Endometrial microvascular endothelial cells (primary cell): ENCODE measurements around the gene PUS1. TPM values are rescaled to one million over a fixed set of nuclear protein-coding genes. Genes with fewer than 3 reads are reported as not detected.
"Not testable (repeated sequence)": the region's sequence is repeated elsewhere in the genome, so short reads cannot be mapped to it uniquely, and the experiment has no call there.

ENCODE experiments used
- in situ Hi-C: cut with HindIII; loops from 2 replicates; pipeline ENCODE4 v1.10.0; 2017; ENCODE audit warnings: low sequenced_read_pairs, low pct_unique_long_range_greater_than_20kb; ENCODE audit errors: inconsistent ontology term
- total RNA-seq: library from RNA; depleted of rRNA; stranded (reverse); fragments of >200 nt; gene quantifications from one replicate; pipeline ENCODE4 v1.2.3, GENCODE V29; 2015; ENCODE audit errors: inconsistent ontology term

The PUS1 gene
- total RNA-seq, 1 donor from 2014 or later: 27.0 TPM

DNA sequence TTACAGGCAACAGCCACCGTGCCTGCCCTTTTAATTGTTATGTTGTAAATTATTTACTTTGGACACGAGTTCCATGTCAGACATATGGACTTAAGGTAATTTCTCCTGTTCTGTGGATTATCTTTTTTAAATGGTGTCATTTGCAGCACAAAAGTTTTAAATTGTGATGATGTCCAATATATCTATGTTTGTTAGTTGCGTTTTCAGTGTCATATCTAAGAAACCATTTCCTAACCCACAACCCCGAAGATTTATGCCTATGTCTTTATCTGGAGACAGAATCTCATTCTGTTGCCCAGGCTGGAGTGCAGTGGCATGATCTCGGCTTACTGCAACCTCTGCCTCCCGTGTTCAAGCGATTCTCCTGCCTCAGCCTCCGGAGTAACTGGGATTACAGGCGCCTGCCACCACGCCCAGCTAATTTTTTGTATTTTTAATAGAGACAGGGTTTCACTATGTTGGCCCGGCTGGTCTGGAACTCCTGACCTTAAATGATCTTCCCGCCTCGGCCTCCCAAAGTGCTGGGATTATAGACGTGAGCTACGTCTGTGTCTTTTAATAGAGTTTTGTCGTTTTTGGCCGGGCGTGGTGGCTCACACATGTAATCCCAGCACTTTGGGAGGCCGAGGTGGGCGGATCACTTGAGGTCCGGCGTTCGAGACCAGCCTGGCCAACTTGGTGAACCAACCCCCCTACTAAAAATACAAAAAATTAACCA, 19.8 kb downstream of the PUS1 start:
- in situ Hi-C loops: not testable (repeated sequence)

DNA sequence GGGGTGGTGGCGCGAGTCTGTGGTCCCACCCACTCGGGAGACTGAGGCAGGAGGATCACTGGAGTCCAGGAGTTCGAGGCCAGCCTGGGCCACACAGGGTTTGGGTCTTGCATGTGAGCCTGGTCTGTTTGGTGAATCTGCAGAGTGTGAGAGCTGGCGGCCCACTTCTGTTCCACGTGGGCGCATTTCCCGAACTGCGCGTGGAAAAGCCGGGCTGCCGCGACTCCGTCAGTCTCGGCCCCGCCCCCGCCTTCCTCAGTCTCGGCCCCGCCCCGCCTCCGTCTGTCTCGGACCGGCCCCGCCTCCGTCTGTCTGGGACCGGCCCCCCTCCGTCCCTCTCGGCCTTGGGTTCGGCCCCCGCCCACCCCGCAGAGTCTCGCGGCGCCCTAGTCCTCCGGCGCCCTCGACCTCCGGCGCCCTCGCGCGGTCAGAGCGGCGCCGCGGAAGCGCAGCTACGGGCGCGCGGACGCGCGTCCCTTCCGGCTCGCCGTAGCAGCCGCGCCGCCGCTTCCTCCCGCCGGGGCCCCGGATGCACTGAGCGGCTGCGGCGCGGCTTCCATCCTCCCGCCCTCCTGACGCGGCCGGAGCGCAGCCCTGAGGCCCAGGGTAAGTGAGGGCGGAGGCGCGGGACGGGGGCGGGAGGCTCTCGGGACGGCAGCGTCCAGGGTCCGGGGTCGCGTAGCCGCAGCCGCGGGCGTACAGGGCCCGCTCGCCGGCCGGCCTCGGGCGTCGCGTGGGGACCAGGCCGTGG, 20.5 kb downstream of the PUS1 start, which contains the start of gene EP400:
TSS of gene EP400 (plus strand) at position 512 of the 751 bp plus-strand sequence. CDS start 10,678 bp downstream, outside the sequence.
- in situ Hi-C loops: no loop called here

DNA sequence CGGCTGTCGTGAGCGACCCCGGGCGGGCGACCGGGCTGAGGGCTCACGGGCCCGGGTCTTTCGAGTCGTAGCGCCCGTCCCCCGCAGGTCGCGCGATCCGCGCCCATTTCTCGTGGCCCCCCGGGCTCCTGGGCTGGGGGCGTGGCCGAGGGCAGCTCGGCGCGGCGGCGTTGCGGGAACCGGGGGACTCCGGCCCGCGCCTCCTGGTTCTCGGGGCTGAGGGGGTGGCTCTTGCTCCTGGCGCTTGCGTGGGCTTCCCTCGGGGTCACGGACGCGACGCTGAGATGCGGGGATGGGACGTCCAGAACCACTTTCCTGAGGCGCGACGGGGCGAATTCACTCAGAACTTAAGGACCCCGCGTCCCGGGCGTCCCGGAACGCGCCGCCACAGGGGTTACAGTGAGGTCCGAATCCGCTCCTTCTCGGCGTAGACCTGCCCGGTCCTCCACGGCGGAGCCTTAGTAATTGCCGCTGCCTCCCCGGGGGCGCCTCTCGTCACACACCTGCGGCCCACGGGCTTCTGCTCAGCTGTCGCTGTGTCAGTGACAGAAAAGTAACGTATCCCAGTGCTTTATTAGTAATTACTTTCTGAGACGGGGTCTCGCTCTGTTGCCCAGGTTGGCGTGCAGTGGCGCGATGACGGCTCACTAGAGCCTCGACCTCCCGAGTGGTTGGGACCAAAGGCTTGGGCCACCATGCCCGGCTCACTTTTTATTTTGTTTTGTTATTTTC, 21.3 kb downstream of the PUS1 start:
- in situ Hi-C loops: no loop called here

DNA sequence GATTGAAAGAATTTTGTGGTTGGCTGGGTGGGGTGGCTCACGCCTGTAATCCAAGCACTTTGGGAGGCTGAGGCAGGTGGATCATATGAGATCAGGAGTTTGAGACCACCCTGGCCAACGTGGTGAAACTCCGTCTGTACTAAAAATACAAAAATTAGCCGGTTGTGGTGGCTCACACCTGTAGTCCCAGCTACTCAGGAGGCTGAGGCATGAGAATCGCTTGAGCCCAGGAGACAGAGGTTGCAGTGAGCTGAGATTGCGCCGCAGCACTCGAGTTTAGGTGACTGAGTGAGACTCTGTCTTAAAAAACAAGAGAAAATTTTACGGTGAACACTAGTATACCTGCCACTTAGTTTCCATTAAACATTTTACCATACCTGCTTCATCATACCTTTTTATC, 24.7 kb downstream of the PUS1 start:
- in situ Hi-C loops: not testable (repeated sequence)

DNA sequence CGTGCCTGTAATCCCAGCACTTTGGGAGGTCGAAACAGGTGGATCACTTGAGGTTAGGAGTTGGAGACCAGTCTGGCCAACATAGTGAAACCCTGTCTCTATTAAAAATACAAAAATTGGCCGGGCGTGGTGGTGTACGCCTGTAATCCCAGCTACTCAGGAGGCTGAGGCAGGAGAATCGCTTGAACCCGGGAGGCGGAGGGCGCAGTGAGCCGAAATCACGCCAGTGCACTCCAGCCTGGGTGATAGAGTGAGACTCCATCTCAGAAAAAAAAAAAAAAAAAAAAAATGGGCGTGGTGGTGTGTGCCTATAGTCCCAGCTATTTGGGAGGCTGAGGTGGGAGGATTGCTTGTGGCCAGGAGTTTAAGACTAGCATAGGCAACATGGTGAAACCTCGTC, 25.4 kb downstream of the PUS1 start:
- in situ Hi-C loops: not testable (repeated sequence)

DNA sequence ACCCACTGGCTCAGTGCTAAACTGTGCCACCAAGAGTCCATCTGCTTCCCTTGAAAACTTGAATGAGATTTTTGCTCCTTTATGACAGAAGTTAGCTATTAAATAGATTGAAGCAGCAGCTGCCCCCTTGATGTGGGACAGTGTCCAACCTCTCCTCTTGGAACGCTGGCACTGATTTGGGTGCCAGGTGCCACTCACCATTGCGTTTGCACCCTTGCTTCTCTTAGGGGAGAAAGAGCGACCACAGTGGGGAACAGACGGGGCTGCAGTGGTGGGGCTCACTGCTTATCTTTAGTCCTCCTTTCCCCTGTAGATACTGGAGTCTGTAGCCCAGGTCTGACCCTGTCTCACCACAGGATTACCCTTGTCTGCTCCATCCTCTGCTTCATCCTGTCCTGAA, 30.0 kb downstream of the PUS1 start:
- in situ Hi-C loops: no loop called here

DNA sequence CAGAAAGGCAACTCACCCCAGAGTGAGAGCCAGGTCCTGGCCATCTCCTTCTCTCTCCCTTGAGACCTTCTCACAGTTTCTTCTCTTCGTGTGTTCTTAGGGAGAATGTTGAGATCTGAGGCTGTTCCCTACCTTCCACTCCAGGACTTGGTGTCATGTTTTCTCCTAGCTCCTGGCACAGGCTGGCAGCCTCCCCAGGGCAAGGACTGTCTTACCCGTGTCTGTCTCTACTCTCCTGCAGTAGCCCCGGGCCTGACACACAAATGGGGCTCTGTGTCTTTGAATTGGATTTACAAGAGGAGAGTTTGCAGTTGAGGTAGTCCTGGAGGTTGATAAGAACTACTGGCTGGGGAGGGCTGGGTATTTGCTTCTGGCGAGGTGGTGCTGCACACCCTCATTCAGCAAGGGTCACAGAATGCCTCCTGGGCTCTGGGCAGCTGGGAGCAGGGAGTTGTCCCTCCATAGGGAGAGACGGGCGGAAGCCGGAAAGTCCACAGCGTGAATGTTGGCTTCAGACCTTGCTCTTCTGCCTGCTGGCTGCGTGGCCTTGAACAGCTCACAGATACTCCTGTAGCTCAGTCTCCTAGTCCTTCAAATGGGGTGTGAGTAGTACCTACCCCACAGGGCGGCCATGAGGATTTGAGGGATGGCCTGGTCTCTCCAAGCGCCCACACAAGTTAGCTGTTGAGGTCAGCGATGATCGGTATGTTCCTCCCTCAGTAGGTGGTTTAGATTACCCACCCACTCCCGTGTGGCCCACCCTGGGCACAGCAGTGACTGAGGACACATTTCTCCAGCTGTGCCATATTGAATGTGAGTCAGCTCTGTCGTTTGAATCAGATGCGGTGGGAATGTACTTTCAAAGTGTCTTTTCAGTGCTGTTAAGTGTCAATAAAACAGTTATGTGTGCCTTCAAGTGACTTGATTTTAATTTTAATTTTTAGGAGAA, 30.8 kb downstream of the PUS1 start:
- in situ Hi-C loops: no loop called here

DNA sequence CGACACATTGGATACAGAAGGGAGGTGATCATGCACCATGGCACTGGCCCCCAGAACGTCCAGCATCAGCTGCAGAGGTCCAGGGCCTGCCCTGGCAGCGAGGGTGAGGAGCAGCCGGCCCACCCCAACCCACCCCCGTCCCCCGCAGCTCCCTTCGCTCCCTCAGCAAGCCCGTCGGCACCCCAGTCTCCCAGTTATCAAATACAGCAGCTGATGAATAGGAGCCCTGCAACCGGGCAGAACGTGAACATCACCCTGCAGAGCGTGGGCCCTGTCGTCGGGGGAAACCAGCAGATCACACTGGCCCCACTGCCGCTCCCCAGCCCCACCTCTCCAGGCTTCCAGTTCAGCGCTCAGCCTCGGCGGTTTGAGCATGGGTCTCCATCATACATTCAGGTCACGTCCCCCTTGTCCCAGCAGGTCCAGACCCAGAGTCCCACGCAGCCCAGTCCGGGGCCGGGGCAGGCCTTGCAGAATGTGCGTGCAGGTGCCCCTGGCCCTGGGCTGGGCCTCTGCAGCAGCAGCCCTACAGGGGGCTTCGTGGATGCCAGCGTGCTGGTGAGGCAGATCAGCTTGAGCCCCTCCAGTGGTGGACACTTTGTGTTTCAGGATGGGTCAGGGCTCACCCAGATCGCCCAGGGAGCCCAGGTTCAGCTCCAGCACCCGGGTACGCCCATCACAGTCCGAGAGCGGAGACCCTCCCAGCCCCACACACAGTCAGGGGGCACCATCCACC, 31.7 kb downstream of the PUS1 start:
- in situ Hi-C loops: not testable (repeated sequence)

DNA sequence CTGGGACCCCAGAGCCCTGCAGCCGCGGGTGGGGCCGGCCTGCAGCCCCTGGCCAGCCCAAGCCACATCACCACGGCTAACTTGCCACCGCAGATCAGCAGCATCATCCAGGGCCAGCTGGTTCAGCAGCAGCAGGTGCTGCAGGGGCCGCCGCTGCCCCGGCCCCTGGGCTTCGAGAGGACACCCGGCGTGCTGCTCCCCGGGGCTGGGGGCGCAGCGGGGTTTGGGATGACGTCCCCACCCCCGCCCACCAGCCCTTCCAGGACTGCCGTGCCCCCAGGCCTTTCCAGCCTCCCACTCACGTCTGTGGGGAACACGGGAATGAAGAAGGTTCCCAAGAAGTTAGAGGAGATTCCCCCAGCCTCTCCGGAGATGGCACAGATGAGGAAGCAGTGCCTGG, 32.3 kb downstream of the PUS1 start:
- in situ Hi-C loops: not testable (repeated sequence)

DNA sequence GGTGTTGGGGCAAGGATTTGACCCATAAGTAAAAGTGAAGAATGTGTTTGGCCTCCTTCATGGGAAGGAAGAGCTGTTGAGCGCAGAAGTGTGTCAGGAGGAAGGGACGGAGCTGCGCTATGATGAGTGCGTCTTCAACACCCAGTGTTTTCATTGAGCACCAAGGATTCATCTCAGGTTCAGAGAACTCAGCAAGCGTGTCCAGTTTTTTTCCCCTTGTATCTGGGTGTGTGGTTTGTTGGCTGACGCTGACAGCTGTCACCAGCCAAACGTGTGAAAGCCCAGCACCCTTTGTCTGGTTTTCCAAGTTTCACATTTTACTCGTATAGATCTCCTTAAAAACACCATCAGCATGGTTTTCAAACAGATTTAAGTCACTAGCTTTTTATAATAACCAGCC, 33.0 kb downstream of the PUS1 start:
- in situ Hi-C loops: no loop called here

DNA sequence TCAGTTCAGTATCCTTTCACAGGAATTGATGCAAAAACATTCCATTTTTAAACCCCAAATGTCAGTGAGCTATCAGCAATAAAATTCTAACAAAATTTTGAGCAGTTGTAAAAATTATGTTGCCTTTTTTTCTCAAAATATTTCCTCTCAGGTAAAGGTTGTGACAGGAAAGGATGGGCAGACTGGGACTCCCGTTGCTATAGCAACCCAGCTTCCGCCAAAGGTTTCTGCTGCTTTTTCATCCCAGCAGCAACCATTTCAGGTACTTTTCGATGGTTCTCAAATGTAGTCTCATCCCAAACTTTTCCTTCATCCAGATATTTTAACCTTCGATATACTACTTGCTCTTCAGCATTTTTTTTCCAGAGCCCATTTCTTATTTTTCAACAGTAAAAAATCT, 34.3 kb downstream of the PUS1 start:
- in situ Hi-C loops: no loop called here

DNA sequence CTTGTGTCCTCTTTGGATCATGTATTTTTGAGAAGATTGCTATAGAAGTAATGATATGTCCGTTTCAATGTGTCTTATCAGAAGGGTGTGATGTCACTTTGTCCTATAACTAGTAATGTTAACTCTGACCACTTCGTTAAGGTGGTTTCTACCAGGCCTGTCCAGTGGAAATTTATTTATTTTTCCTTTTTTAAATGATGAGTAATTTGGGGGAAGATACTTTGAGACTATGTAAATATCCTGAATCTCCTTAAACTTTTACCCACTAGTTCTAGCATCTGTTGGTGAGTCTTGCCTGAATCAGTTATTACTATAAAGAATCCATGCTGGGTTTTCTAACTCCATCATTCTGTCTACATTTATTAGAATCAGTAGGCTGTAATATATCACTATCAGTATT, 36.0 kb downstream of the PUS1 start:
- in situ Hi-C loops: no loop called here

DNA sequence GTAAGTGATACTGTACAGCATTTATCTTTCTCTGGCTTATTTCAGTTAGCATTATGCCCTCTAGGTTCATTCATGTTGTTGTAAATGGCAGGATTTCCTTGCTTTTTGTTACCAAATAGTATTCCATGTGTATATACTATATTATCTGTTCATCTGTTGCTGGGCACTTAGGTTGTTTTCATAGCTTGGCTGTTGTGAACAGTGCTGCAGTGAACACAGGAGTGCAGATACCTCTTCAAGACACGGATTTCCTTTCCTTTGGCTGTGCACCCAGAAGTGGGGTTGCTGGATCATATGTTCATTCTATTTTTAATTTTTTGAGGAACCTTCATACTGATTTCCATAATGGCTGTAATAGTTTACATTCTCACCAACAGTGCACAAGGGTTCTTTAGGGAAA, 42.1 kb downstream of the PUS1 start:
- in situ Hi-C loops: no loop called here

DNA sequence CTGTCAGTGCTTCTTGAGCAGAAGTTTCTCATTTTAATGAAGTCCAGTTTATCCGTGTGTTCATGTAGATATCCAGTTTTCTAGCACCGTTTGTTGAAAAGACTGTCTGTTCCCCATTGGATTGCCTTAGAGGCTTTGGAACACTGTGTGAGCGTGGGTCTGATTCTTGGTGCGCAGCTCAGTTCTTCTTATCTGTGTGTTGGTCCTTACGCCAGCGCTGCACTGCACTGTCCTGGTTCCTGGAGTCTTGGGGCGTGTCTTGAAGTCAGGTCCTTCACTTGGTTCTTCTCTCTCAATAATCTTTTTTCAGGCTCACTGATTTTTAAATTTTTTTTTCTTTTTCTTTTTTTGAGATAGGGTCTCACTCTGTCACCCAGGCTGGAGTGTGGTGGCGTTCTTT, 46.2 kb downstream of the PUS1 start:
- in situ Hi-C loops: no loop called here

DNA sequence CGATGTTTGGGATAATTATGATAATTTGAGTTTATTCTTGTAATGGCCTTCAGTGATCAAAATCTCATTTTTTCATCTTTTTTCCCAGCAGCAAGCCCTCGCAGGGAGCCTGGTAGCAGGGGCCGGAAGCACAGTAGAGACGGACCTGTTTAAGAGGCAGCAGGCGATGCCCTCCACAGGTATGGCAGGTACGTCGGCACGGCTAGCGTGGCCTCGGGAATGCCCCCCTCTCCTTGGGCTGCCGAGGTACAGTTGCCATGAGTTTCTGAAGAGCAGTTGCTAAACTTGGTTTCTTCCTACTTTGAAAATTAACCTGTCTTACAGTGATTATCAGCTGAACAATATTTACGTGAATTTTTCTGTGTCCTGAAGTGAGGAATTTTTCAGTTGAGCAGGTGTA, 50.5 kb downstream of the PUS1 start:
- in situ Hi-C loops: no loop called here

DNA sequence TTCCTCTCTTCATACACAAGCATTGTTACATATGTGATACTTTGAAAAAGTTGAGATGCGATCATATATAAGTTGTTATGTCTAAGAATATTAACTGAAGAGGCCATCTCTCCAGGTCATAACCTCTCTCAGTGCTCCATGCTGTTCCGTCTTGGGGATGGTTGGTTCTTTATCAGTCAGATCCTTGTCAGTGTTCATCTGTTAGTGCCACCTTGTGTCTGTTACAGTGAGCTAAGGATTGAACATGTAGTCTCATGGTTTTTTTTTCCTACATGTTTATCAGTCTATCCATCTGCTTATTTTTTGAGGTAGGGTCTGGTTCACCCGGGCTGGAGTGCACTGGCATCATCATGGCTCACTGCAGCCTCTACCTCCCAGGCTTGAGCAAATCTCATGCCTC, 51.2 kb downstream of the PUS1 start:
- in situ Hi-C loops: no loop called here

DNA sequence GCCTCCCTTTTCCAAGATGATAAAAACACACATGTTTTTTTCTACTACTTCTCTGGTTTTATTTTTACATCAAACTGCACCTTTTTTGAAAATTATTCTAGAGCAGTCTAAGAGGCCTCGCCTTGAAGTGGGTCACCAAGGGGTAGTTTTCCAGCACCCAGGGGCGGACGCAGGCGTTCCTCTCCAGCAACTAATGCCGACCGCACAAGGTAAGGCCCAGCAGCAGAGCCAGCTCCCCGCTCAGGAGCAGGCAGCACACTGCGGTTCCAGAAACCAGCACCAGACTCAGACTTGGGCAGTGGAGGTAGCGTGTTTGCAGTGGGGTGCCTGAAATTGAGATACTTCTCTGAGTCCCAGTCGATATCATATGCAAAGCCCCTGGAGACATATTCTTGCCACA, 52.3 kb downstream of the PUS1 start:
- in situ Hi-C loops: no loop called here

DNA sequence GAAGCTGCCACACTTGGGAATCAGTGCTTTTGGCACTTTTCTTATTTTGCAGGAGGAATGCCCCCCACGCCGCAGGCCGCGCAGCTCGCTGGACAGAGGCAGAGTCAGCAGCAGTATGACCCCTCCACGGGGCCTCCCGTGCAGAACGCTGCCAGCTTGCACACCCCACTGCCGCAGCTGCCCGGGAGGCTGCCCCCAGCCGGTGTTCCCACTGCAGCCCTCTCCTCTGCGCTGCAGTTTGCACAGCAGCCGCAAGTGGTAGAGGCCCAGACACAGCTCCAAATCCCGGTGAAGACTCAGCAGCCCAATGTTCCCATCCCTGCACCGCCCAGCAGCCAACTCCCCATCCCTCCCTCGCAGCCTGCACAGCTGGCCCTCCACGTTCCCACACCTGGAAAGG, 53.0 kb downstream of the PUS1 start:
- in situ Hi-C loops: no loop called here
